A549 (cell line): ENCODE results near the gene PELI1. TPM values are rescaled to one million over a fixed set of nuclear protein-coding genes. Genes with fewer than 3 reads are reported as not detected.

Experiments
- ATAC-seq, 2 experiments: fragments of 200-7000 bp in 1 of 2; fragments of >200 bp in 1 of 2; cut with Nextera tagmentation in 1 of 2; cut with Tn5 transposase in 1 of 2; 3 replicates each; pipeline versions ENCODE4 v1.8.0 to v1.9.1; 2018 to 2020; ENCODE audit warnings: mild to moderate bottlenecking in 1 of 2, moderate library complexity in 1 of 2
- CTCF ChIA-PET: fragments of 300-600 bp; sonication (Branson Sonifier 250); formaldehyde crosslinking; extraction: SDS; loops from one replicate; lab custom pipeline; 2021; ENCODE audit warnings: antibody characterized with exemption, inconsistent platforms; lab: Yijun Ruan, JAX
- POLR2A ChIA-PET: fragments of 350-600 bp; formaldehyde crosslinking; extraction: SDS; loops from one replicate; lab custom pipeline; 2021; ENCODE audit warnings: antibody characterized with exemption, inconsistent platforms; lab: Yijun Ruan, JAX
- DNase-seq, 2 experiments: peaks; one replicate each; pipeline versions ENCODE4 v3.0.0 to v3.0.0-alpha.2; 2011 to 2016; ENCODE audit warnings: low read depth in 1 of 2, low spot score in 1 of 2
- FAIRE-seq: peaks from 2 replicates; lab custom pipeline; 2011; peaks lifted over from hg19 to GRCh38; lab: Jason Lieb, UNC
- H3K27ac ChIP-seq, 2 experiments: fragments of >200 bp; sonication (Bioruptor Twin); formaldehyde crosslinking; 3 replicates each; pipeline ENCODE4 v1.5.1; 2016 to 2017
- H3K4me1 ChIP-seq: fragments of >200 bp; sonication (Bioruptor Twin); formaldehyde crosslinking; 3 replicates; pipeline ENCODE4 v1.6.1; 2016
- H3K4me2 ChIP-seq: fragments of >200 bp; sonication (Bioruptor Twin); formaldehyde crosslinking; 3 replicates; pipeline ENCODE4 v1.6.1; 2016
- H3K4me3 ChIP-seq: fragments of >200 bp; sonication (Bioruptor Twin); formaldehyde crosslinking; 3 replicates; pipeline ENCODE4 v1.5.1; 2016
- H3K9me3 ChIP-seq: fragments of >200 bp; sonication (Bioruptor Twin); formaldehyde crosslinking; 3 replicates; pipeline ENCODE4 v1.6.1; 2016
- ATOH8 ChIP-seq: fragments of 250-450 bp; sonication (Bioruptor Pico); IDR thresholded peaks from 2 replicates; pipeline ENCODE4 v1.5.0; 2020; ENCODE audit warnings: low read depth, mild to moderate bottlenecking, moderate library complexity
- BHLHE40 ChIP-seq: IDR thresholded peaks from 2 replicates; pipeline ENCODE4 v1.6.1; 2012; ENCODE audit warnings: low read depth, low read length, inconsistent platforms
- CBX2 ChIP-seq: fragments of 200-600 bp; sonication (generic); IDR thresholded peaks from 2 replicates; pipeline ENCODE4 v1.6.1; 2016; ENCODE audit warnings: low read depth, mild to moderate bottlenecking, borderline replicate concordance
- CBX8 ChIP-seq: fragments of 200-600 bp; sonication (generic); IDR thresholded peaks from 2 replicates; pipeline ENCODE4 v1.6.1; 2016
- CHD2 ChIP-seq: fragments of 150-350 bp; IDR thresholded peaks from 2 replicates; pipeline ENCODE4 v1.6.1; 2014; ENCODE audit warnings: low read length; ENCODE audit not compliant: partially characterized antibody
- E2F6 ChIP-seq: IDR thresholded peaks from 2 replicates; pipeline ENCODE4 v1.6.1; 2012; ENCODE audit warnings: low read depth, borderline replicate concordance
- EHF ChIP-seq: fragments of 250-450 bp; sonication (Bioruptor Pico); IDR thresholded peaks from 2 replicates; pipeline ENCODE4 v1.5.0; 2020; ENCODE audit warnings: mild to moderate bottlenecking
- ELK1 ChIP-seq: fragments of 150-350 bp; IDR thresholded peaks from 2 replicates; pipeline ENCODE4 v1.6.1; 2014; ENCODE audit warnings: low read depth, mild to moderate bottlenecking, low read length
- ESRRA ChIP-seq: fragments of 150-350 bp; IDR thresholded peaks from 2 replicates; pipeline ENCODE4 v1.6.1; 2014; ENCODE audit warnings: mild to moderate bottlenecking, low read length, borderline replicate concordance
- FOSB ChIP-seq: fragments of 250-450 bp; sonication (Bioruptor Pico); IDR thresholded peaks from 2 replicates; pipeline ENCODE4 v1.5.0; 2020; ENCODE audit warnings: mild to moderate bottlenecking, moderate library complexity
- GATA3 ChIP-seq: IDR thresholded peaks from 2 replicates; pipeline ENCODE4 v1.6.1; 2012; ENCODE audit warnings: borderline replicate concordance
- HES2 ChIP-seq: fragments of >200 bp; sonication (Bioruptor Twin); formaldehyde crosslinking; IDR thresholded peaks from 2 replicates; pipeline ENCODE4 v1.6.1; 2016
- HMGXB4 ChIP-seq: fragments of 250-450 bp; sonication (Bioruptor Pico); IDR thresholded peaks from 2 replicates; pipeline ENCODE4 v1.5.0; 2021; ENCODE audit warnings: mild to moderate bottlenecking, moderate library complexity, borderline replicate concordance
- HOXA7 ChIP-seq: fragments of 250-450 bp; sonication (Bioruptor Pico); IDR thresholded peaks from 2 replicates; pipeline ENCODE4 v1.5.0; 2020; ENCODE audit warnings: mild to moderate bottlenecking, moderate library complexity
- HOXB13 ChIP-seq: fragments of 250-450 bp; sonication (Bioruptor Pico); IDR thresholded peaks from 2 replicates; pipeline ENCODE4 v1.5.0; 2020; ENCODE audit warnings: low read depth, mild to moderate bottlenecking, moderate library complexity
- KDM1A ChIP-seq: fragments of 200-600 bp; sonication (generic); IDR thresholded peaks from 2 replicates; pipeline ENCODE4 v1.6.1; 2016; ENCODE audit warnings: low read depth, mild to moderate bottlenecking
- KDM5A ChIP-seq: fragments of 200-600 bp; sonication (generic); IDR thresholded peaks from 2 replicates; pipeline ENCODE4 v1.6.1; 2016; ENCODE audit warnings: antibody characterized with exemption, mild to moderate bottlenecking
- MAX ChIP-seq: IDR thresholded peaks from 2 replicates; pipeline ENCODE4 v1.6.1; 2012
- MAZ ChIP-seq: fragments of 150-350 bp; IDR thresholded peaks from 2 replicates; pipeline ENCODE4 v1.6.1; 2014; ENCODE audit warnings: antibody characterized with exemption, low read depth, low read length, borderline replicate concordance
- MYC ChIP-seq: IDR thresholded peaks from 2 replicates; pipeline ENCODE4 v1.6.1; 2012; ENCODE audit warnings: mild to moderate bottlenecking, inconsistent platforms, low read length, improper control_type of control experiment, borderline replicate concordance
- NFE2L2 ChIP-seq: fragments of 150-350 bp; conservative IDR thresholded peaks from 2 replicates; pipeline ENCODE4 v1.6.1; 2014; ENCODE audit warnings: low read length
- NPAS2 ChIP-seq: fragments of 250-450 bp; sonication (Bioruptor Pico); IDR thresholded peaks from 2 replicates; pipeline ENCODE4 v1.8.0; 2022; ENCODE audit warnings: mild to moderate bottlenecking, moderate library complexity, borderline replicate concordance
- PBX3 ChIP-seq: IDR thresholded peaks from 2 replicates; pipeline ENCODE4 v1.6.1; 2012
- PHF8 ChIP-seq: fragments of 200-600 bp; sonication (generic); IDR thresholded peaks from 2 replicates; pipeline ENCODE4 v1.6.1; 2016; ENCODE audit warnings: low read depth, mild to moderate bottlenecking, antibody characterized with exemption, moderate library complexity, borderline replicate concordance
- POLR2A ChIP-seq: IDR thresholded peaks from 2 replicates; pipeline ENCODE4 v1.6.1; 2012; ENCODE audit warnings: mild to moderate bottlenecking, low read length
- RARB ChIP-seq: fragments of 250-450 bp; sonication (Bioruptor Pico); IDR thresholded peaks from 2 replicates; pipeline ENCODE4 v1.8.0; 2021; ENCODE audit warnings: mild to moderate bottlenecking, moderate library complexity
- TFCP2L1 ChIP-seq: fragments of 250-450 bp; sonication (Bioruptor Pico); IDR thresholded peaks from 2 replicates; pipeline ENCODE4 v1.5.0; 2021; ENCODE audit warnings: mild to moderate bottlenecking
- TP53 ChIP-seq: fragments of 250-450 bp; sonication (Bioruptor Pico); IDR thresholded peaks from 2 replicates; pipeline ENCODE4 v1.5.0; 2021; ENCODE audit warnings: mild to moderate bottlenecking, moderate library complexity
- ZC3H11A ChIP-seq: fragments of 450-650 bp; IDR thresholded peaks from 2 replicates; pipeline ENCODE4 v1.6.1; 2014; ENCODE audit warnings: antibody characterized with exemption, mild to moderate bottlenecking
- ZFP36 ChIP-seq: fragments of 450-650 bp; IDR thresholded peaks from 2 replicates; pipeline ENCODE4 v1.6.1; 2014; ENCODE audit warnings: borderline replicate concordance; ENCODE audit not compliant: partially characterized antibody
- WGBS: methylation state at CpG from one replicate; pipeline ENCODE4 v1.1.6; 2017; ENCODE audit errors: missing lambda C conversion rate; 5-methylcytosine and 5-hydroxymethylcytosine counted together
- polyA plus RNA-seq, 4 experiments: library from polyadenylated mRNA; depleted of rRNA in 3 of 4; stranded (reverse); fragments of >200 nt; fragmentation: RNase III in 1 of 4; extraction: RNeasy Plus Mini Kit Qiagen cat#74134 plus additional on column Dnase treatment in 1 of 4; gene quantifications; 2 replicates in 3 of 4; 3 replicates in 1 of 4; pipeline ENCODE4 v1.2.3, GENCODE V29; 2011 to 2017

Gene PELI1
- polyA plus RNA-seq, 2 of the 4 experiments (the other 2 are of a cell fraction) = 2.1 to 5.1 TPM

- ChIA-PET POLR2A (no interaction called here), CTCF (interaction anchor here (1.0 to 1.9 kb wide), 3 partner anchors 28 to 75 kb away, joined by 3 to 4 read pairs (median 3); no protein-coding TSS in a partner anchor)
- Histone ChIP-seq H3K27ac (no peak overlapping the region), H3K9me3 (no peaks in the 10 kb centered on the region), H3K4me1 (no peaks in the 10 kb centered on the region), H3K4me2 (no peak overlapping the region), H3K4me3 (no peak overlapping the region)
- DNase-seq (no peak), ATAC-seq (no peak), FAIRE-seq (no peak)
- TF ChIP-seq POLR2A (no peak), ESRRA (no peak)
These were observed 19.6 kb downstream of the PELI1 start for GRCh38 chr2:64124571-64124970.

- Histone ChIP-seq H3K4me1 (no peaks in the 10 kb centered on the region), H3K9me3 (no peaks in the 10 kb centered on the region), H3K4me2 (no peak overlapping the region), H3K4me3 (no peak overlapping the region), H3K27ac (no peak overlapping the region)
- no peak for DNase-seq
- no peak for FAIRE-seq
- POLR2A ChIA-PET = no interaction called here
- ATAC-seq = no peak
- no peak for TF ChIP-seq TFCP2L1 (CRISPR knock-in tag)
- no peak for TF ChIP-seq HES2
- TF ChIP-seq MYC = no peak
- TF ChIP-seq KDM5A = no peak
- no peak for TF ChIP-seq ZFP36
- no peak for TF ChIP-seq HOXB13 (CRISPR knock-in tag)
- TF ChIP-seq KDM1A = no peak
- TF ChIP-seq RARB = no peak
- TF ChIP-seq GATA3 = no peak
- TF ChIP-seq BHLHE40 = no peak
- no peak for TF ChIP-seq ZC3H11A
- no peak for TF ChIP-seq E2F6
- TF ChIP-seq TP53 (CRISPR knock-in tag) = no peak
- TF ChIP-seq ATOH8 = no peak
- no peak for TF ChIP-seq CHD2
- TF ChIP-seq HOXA7 (CRISPR knock-in tag) = no peak
- no peak for TF ChIP-seq CBX8
- 68% methylated on average over 3 of the region's 3 CpGs for WGBS
- CTCF ChIA-PET = interaction anchor here (1.0 to 1.9 kb wide), 2 partner anchors 49 to 75 kb away, joined by 3 to 4 read pairs; no protein-coding TSS in a partner anchor
These were observed 20.1 kb downstream of the PELI1 start for GRCh38 chr2:64124168-64124567.

GRCh38 chr2:64123740-64124139 lies 20.5 kb downstream of the PELI1 start:
- no peak for ATAC-seq
- ChIA-PET CTCF (no interaction called here), POLR2A (no interaction called here)
- FAIRE-seq = no peak
- Histone ChIP-seq H3K4me2 (no peak overlapping the region), H3K4me3 (no peak overlapping the region), H3K9me3 (no peaks in the 10 kb centered on the region), H3K27ac (no peak overlapping the region), H3K4me1 (no peaks in the 10 kb centered on the region)
- 84% methylated on average over 1 of the region's 1 CpG for WGBS
- no peak for DNase-seq
- no peak for TF ChIP-seq HMGXB4 (CRISPR knock-in tag)
- TF ChIP-seq TP53 (CRISPR knock-in tag) = no peak
- no peak for TF ChIP-seq ZC3H11A
- no peak for TF ChIP-seq MAX
- no peak for TF ChIP-seq NFE2L2
- TF ChIP-seq NPAS2 (CRISPR knock-in tag) = no peak
- TF ChIP-seq PHF8 = no peak
- TF ChIP-seq CBX2 = no peak
- no peak for TF ChIP-seq ELK1
- no peak for TF ChIP-seq CHD2
- no peak for TF ChIP-seq FOSB (CRISPR knock-in tag)
- TF ChIP-seq PBX3 = no peak
- no peak for TF ChIP-seq MYC
- TF ChIP-seq EHF (CRISPR knock-in tag) = no peak
- no peak for TF ChIP-seq BHLHE40
- no peak for TF ChIP-seq KDM1A
- TF ChIP-seq HOXB13 (CRISPR knock-in tag) = no peak
- no peak for TF ChIP-seq ZFP36
- TF ChIP-seq MAZ = no peak
